NCI-H1436 treated with DMSO at 0.1 percent for 48 hours (cell line): Measurements from ENCODE around the gene RFPL1.
"Not testable (repeated sequence)": the region's sequence is repeated elsewhere in the genome, so short reads cannot be mapped to it uniquely, and the experiment has no call there.

Experiments used
- DNase-seq: peaks from one replicate; lab custom pipeline; 2025; lab: John Stamatoyannopoulos, UW

RFPL1 gene

GRCh38 chr22:29478326-29479276 lies 40.2 kb downstream of the RFPL1 start:
- DNase-seq, result no peak

- peak; percentile 41 for DNase-seq
Observed at GRCh38 chr22:29479417-29480261, 41.3 kb downstream of the RFPL1 start, which contains the start of gene NEFH. Gene NEFH (plus strand): TSS chr22:29480218. CDS start chr22:29480263, 45 bp downstream.

- DNase-seq, result no peak
Observed at GRCh38 chr22:29480262-29480511, 41.8 kb downstream of the RFPL1 start.

- DNase-seq, result no peak
Observed at GRCh38 chr22:29480512-29481264, 42.3 kb downstream of the RFPL1 start.

GRCh38 chr22:29481265-29482000 lies 43.0 kb downstream of the RFPL1 start:
- DNase-seq, result no peak

- no peak for DNase-seq
Observed at GRCh38 chr22:29482253-29482652, 43.9 kb downstream of the RFPL1 start.

- no peak for DNase-seq
Observed at GRCh38 chr22:29482726-29483125, 44.3 kb downstream of the RFPL1 start.

- DNase-seq, result no peak
Observed at GRCh38 chr22:29483254-29483653, 44.9 kb downstream of the RFPL1 start.

GRCh38 chr22:29484642-29485041 lies 46.3 kb downstream of the RFPL1 start:
- DNase-seq, result no peak

GRCh38 chr22:29485448-29485847 lies 47.1 kb downstream of the RFPL1 start:
- DNase-seq, result no peak

GRCh38 chr22:29487426-29487986 lies 49.1 kb downstream of the RFPL1 start:
- no peak for DNase-seq

- DNase-seq, result not testable (repeated sequence)
Observed at GRCh38 chr22:29489127-29489780, 50.9 kb downstream of the RFPL1 start.

- no peak for DNase-seq
Observed at GRCh38 chr22:29491012-29491411, 52.6 kb downstream of the RFPL1 start.
